H9 (cell line): ENCODE measurements around the gene GALNT10. TPM values are rescaled to one million over a fixed set of nuclear protein-coding genes. Genes with fewer than 3 reads are reported as not detected.

ENCODE experiments used
- DNase-seq: peaks from one replicate; pipeline ENCODE4 v3.0.0-alpha.2; 2017
- H2AFZ ChIP-seq: one replicate; pipeline ENCODE4 v1.6.1; 2013; ENCODE audit warnings: mild to moderate bottlenecking, low read length, control low read depth, moderate library complexity
- H2AK5ac ChIP-seq: 2 replicates; pipeline ENCODE4 v1.6.1; 2013; ENCODE audit warnings: low read length, control low read depth, mixed read lengths; ENCODE audit not compliant: insufficient read length
- H2BK120ac ChIP-seq: one replicate; pipeline ENCODE4 v1.6.1; 2013; ENCODE audit warnings: low read depth, mild to moderate bottlenecking, low read length, control low read depth, inconsistent platforms; ENCODE audit not compliant: poor library complexity, severe bottlenecking
- H2BK12ac ChIP-seq: 2 replicates; pipeline ENCODE4 v1.6.1; 2013; ENCODE audit warnings: low read length, control low read depth, mixed read lengths, low read depth; ENCODE audit not compliant: insufficient read length
- H2BK15ac ChIP-seq: 2 replicates; pipeline ENCODE4 v1.6.1; 2013; ENCODE audit warnings: low read depth, low read length, control low read depth
- H2BK20ac ChIP-seq: one replicate; pipeline ENCODE4 v1.6.1; 2013; ENCODE audit warnings: low read depth, mild to moderate bottlenecking, low read length, control low read depth, inconsistent platforms; ENCODE audit not compliant: poor library complexity, severe bottlenecking
- H2BK5ac ChIP-seq: 2 replicates; pipeline ENCODE4 v1.6.1; 2013; ENCODE audit warnings: low read length, control low read depth, mixed read lengths; ENCODE audit not compliant: insufficient read length
- H3K14ac ChIP-seq: 2 replicates; pipeline ENCODE4 v1.6.1; 2013; ENCODE audit warnings: low read length, control low read depth; ENCODE audit not compliant: insufficient read depth
- H3K18ac ChIP-seq: 2 replicates; pipeline ENCODE4 v1.6.1; 2013; ENCODE audit warnings: low read depth, mild to moderate bottlenecking, mixed read lengths, low read length, control low read depth; ENCODE audit not compliant: insufficient read length
- H3K23ac ChIP-seq: 2 replicates; pipeline ENCODE4 v1.6.1; 2013; ENCODE audit warnings: low read length, control low read depth, mixed read lengths, low read depth; ENCODE audit not compliant: insufficient read length
- H3K23me2 ChIP-seq: 2 replicates; pipeline ENCODE4 v1.6.1; 2013; ENCODE audit warnings: low read depth, mild to moderate bottlenecking, mixed read lengths, low read length, control low read depth; ENCODE audit not compliant: insufficient read length, poor library complexity, severe bottlenecking
- H3K27ac ChIP-seq: 2 replicates; pipeline ENCODE4 v1.5.1; 2013; ENCODE audit warnings: low read length, control low read depth, mixed read lengths, low read depth; ENCODE audit not compliant: insufficient read length
- H3K27me3 ChIP-seq: 2 replicates; pipeline ENCODE4 v1.6.1; 2013; ENCODE audit warnings: low read length, control low read depth, inconsistent platforms; ENCODE audit not compliant: insufficient read depth
- H3K4ac ChIP-seq: 2 replicates; pipeline ENCODE4 v1.6.1; 2013; ENCODE audit warnings: low read depth, mild to moderate bottlenecking, control low read depth, inconsistent platforms, low read length, moderate library complexity
- H3K4me1 ChIP-seq: 2 replicates; pipeline ENCODE4 v1.6.1; 2013; ENCODE audit warnings: low read length, control low read depth, inconsistent platforms; ENCODE audit not compliant: insufficient read depth
- H3K4me2 ChIP-seq: 2 replicates; pipeline ENCODE4 v1.6.1; 2013; ENCODE audit warnings: low read length, control low read depth, mixed read lengths; ENCODE audit not compliant: insufficient read length, insufficient read depth
- H3K56ac ChIP-seq: 2 replicates; pipeline ENCODE4 v1.6.1; 2013; ENCODE audit warnings: low read depth, mild to moderate bottlenecking, mixed read lengths, low read length, control low read depth; ENCODE audit not compliant: insufficient read length
- H3K79me1 ChIP-seq: 2 replicates; pipeline ENCODE4 v1.6.1; 2013; ENCODE audit warnings: low read depth, mild to moderate bottlenecking, moderate library complexity, low read length, control low read depth, inconsistent platforms; ENCODE audit not compliant: insufficient read depth, poor library complexity, severe bottlenecking
- H3K79me2 ChIP-seq: 2 replicates; pipeline ENCODE4 v1.6.1; 2013; ENCODE audit warnings: low read length, control low read depth, inconsistent platforms; ENCODE audit not compliant: insufficient read depth
- H3K9ac ChIP-seq: 2 replicates; pipeline ENCODE4 v1.6.1; 2013; ENCODE audit warnings: low read length, control low read depth, mixed read lengths; ENCODE audit not compliant: insufficient read length; ENCODE audit errors: extremely low read depth
- H3K9me3 ChIP-seq: one replicate; pipeline ENCODE4 v1.6.1; 2013; ENCODE audit warnings: low read depth, low read length, inconsistent platforms; ENCODE audit not compliant: control insufficient read depth
- H3T11ph ChIP-seq: one replicate; pipeline ENCODE4 v1.6.1; 2013; ENCODE audit warnings: mild to moderate bottlenecking, low read length, control low read depth, inconsistent platforms
- H4K20me1 ChIP-seq: one replicate; pipeline ENCODE4 v1.6.1; 2013; ENCODE audit not compliant: control insufficient read depth, insufficient read length, insufficient read depth
- H4K5ac ChIP-seq: 2 replicates; pipeline ENCODE4 v1.6.1; 2013; ENCODE audit warnings: low read depth, mild to moderate bottlenecking, mixed read lengths, low read length, control low read depth; ENCODE audit not compliant: insufficient read length
- H4K8ac ChIP-seq: replicated peaks from 2 replicates; pipeline ENCODE4 v1.6.1; 2013; ENCODE audit warnings: low read length, control low read depth, mixed read lengths, low read depth; ENCODE audit not compliant: insufficient read length
- H4K91ac ChIP-seq: 2 replicates; pipeline ENCODE4 v1.6.1; 2013; ENCODE audit warnings: low read depth, mild to moderate bottlenecking, moderate library complexity, mixed read lengths, low read length, control low read depth; ENCODE audit not compliant: insufficient read length
- H3K27ac Mint-ChIP-seq, 3 experiments: 2 replicates in 2 of 3; 3 replicates in 1 of 3; pipeline ENCODE4 v1.8.0; 2020 to 2021; ENCODE audit warnings: mixed read lengths in 3 of 3, mild to moderate bottlenecking in 1 of 3, moderate library complexity in 1 of 3
- H3K27me3 Mint-ChIP-seq: 2 replicates; pipeline ENCODE4 v1.8.0; 2021; ENCODE audit warnings: low read depth, mild to moderate bottlenecking, moderate library complexity, mixed read lengths
- H3K36me3 Mint-ChIP-seq, 3 experiments: 2 replicates in 2 of 3; 3 replicates in 1 of 3; pipeline ENCODE4 v1.8.0; 2020 to 2021; ENCODE audit warnings: low read depth in 3 of 3, mixed read lengths in 3 of 3; ENCODE audit not compliant: insufficient read depth in 1 of 3
- H3K4me1 Mint-ChIP-seq, 2 experiments: 2 replicates each; pipeline ENCODE4 v1.8.0; 2020; ENCODE audit warnings: mixed read lengths in 2 of 2
- H3K4me3 Mint-ChIP-seq, 2 experiments: 2 replicates in 1 of 2; 3 replicates in 1 of 2; pipeline ENCODE4 v1.8.0; 2020 to 2021; ENCODE audit warnings: mild to moderate bottlenecking in 2 of 2, mixed read lengths in 2 of 2, moderate library complexity in 1 of 2
- H3K9me3 Mint-ChIP-seq, 2 experiments: 2 replicates in 1 of 2; 3 replicates in 1 of 2; pipeline ENCODE4 v1.8.0; 2020; ENCODE audit warnings: mild to moderate bottlenecking in 2 of 2, mixed read lengths in 2 of 2, moderate library complexity in 1 of 2
- CTCF ChIP-seq: fragments of 200-600 bp; sonication (generic); conservative IDR thresholded peaks from 3 replicates; pipeline ENCODE4 v1.8.0; 2021; ENCODE audit warnings: antibody characterized with exemption, mild to moderate bottlenecking
- WGBS: extraction: QIAGEN DNeasy Blood & Tissue Kit; methylation state at CpG from one replicate; pipeline ENCODE4 v1.1.7; 2013; ENCODE audit warnings: missing lambda C conversion rate, low lambda C conversion rate, mixed read lengths; ENCODE audit not compliant: insufficient read length; ENCODE audit errors: extremely low coverage; 5-methylcytosine and 5-hydroxymethylcytosine counted together
- total RNA-seq: library from RNA; stranded (reverse); gene quantifications from 2 replicates; pipeline ENCODE4 v1.2.1, GENCODE V29; 2021

GALNT10 gene
- total RNA-seq, 1 experiment from 2014 or later = 15.4 TPM

GRCh38 chr5:154410786-154411185, 220.3 kb downstream of the GALNT10 start:
- Histone ChIP-seq H2BK15ac (no peak overlapping the region), H2AK5ac (no peak overlapping the region), H3T11ph (no peak overlapping the region), H3K4me1 (no peaks in the 10 kb centered on the region), H3K9ac (no peak overlapping the region), H3K79me1 (no peaks in the 10 kb centered on the region), H3K27ac (no peak overlapping the region), H4K20me1 (no peaks in the 10 kb centered on the region), H2BK120ac (no peak overlapping the region), H3K14ac (no peak overlapping the region), H3K27me3 (no peaks in the 10 kb centered on the region), H3K56ac (no peak overlapping the region), H3K23ac (no peak overlapping the region), H2BK12ac (no peak overlapping the region), H3K18ac (no peak overlapping the region), H2BK20ac (no peak overlapping the region), H3K4ac (no peak overlapping the region), H3K79me2 (no peaks in the 10 kb centered on the region), H3K23me2 (no peaks in the 10 kb centered on the region), H3K4me2 (no peak overlapping the region), H2AFZ (no peak overlapping the region), H4K91ac (no peak overlapping the region), H4K5ac (no peak overlapping the region), H4K8ac (no peak overlapping the region), H3K9me3 (no peaks in the 10 kb centered on the region), H2BK5ac (no peak overlapping the region)
- Mint-ChIP-seq H3K4me3 (no peak overlapping the region), H3K4me1 (no peaks in the 10 kb centered on the region; a peak in 1 of 4 replicates), H3K36me3 (no peaks in the 10 kb centered on the region; a peak in 2 of 7 replicates), H3K27ac (peak overlapping the region in 1 of 3 experiments; percentile 77; a peak in 2 of 7 replicates), H3K9me3 (no peaks in the 10 kb centered on the region), H3K27me3 (no peaks in the 10 kb centered on the region)
- WGBS = no CpG with 5 or more reads among the region's 6 CpGs
- no peak for TF ChIP-seq CTCF
- DNase-seq = no peak
